DOHH2 (cell line): ENCODE results near the gene HSPG2.

Source experiments
- EZH2phosphoT487 ChIP-seq: fragments of 200-600 bp; sonication (generic); IDR thresholded peaks from 2 replicates; pipeline ENCODE4 v1.6.1; 2017; ENCODE audit warnings: borderline replicate concordance, mild to moderate bottlenecking, antibody characterized with exemption, low read length, moderate library complexity, mixed read lengths
- TF ChIP-seq, protein P1 (sequence below): fragments of 200-600 bp; sonication (generic); IDR thresholded peaks from one replicate; pipeline ENCODE4 v1.5.1; 2014; ENCODE audit warnings: antibody characterized with exemption, mild to moderate bottlenecking, low read depth, low read length; ENCODE audit not compliant: poor library complexity, severe bottlenecking

DNA sequence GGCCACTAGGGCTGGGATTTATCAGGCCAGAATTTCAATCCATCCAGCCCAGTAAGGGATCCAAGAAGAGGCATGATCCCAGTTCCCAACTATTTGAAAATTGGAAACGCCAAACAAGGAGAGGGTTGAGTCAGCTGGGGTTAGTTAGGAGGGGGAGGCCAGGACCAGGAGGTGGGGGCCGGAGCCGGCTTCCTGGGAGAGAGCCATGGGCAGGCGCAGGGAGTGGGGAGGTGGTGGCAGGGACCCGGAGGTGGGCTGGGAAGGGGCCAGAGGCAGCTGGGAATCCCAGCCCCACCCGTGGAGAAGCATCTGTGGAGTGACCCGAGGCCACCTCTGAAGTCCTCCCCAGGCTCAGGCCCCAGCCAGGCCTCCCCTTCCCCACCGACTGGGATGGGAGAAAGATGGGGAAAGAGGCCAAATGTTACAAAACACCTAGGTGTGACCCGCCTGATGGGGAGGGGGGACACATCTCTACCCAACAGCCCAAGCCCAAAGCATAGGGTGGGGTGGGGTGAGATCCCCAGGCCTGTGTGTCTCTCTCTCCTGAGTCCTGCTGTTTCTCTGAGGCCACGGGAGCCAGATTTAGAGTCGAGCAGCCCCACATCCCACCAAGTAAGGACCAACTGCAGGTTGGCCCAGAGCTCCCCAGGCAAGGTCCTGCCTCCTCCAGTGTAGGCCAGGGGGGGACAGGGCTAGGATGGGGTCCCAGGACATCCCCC, 10.1 kb downstream of the HSPG2 start:
- TF ChIP-seq, protein P1, sequence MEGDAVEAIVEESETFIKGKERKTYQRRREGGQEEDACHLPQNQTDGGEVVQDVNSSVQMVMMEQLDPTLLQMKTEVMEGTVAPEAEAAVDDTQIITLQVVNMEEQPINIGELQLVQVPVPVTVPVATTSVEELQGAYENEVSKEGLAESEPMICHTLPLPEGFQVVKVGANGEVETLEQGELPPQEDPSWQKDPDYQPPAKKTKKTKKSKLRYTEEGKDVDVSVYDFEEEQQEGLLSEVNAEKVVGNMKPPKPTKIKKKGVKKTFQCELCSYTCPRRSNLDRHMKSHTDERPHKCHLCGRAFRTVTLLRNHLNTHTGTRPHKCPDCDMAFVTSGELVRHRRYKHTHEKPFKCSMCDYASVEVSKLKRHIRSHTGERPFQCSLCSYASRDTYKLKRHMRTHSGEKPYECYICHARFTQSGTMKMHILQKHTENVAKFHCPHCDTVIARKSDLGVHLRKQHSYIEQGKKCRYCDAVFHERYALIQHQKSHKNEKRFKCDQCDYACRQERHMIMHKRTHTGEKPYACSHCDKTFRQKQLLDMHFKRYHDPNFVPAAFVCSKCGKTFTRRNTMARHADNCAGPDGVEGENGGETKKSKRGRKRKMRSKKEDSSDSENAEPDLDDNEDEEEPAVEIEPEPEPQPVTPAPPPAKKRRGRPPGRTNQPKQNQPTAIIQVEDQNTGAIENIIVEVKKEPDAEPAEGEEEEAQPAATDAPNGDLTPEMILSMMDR: no peak
- no peak for TF ChIP-seq EZH2phosphoT487
